ENCODE results near the gene NRXN3.

- TF ChIP-seq CTCF (conservative IDR thresholded peaks at IDR 0.05 in 1 of 2, IDR thresholded peaks at IDR 0.05 in 1 of 2; ENCODE audit: low read depth in 1 of 2, low read length in 2 of 2) (no peak), EZH2 (IDR thresholded peaks at IDR 0.05; ENCODE audit: low read length, missing control alignments) (no peak)
Observed at GRCh38 chr14:78469947-78470346, 299.8 kb downstream of the NRXN3 start.

Data from fibroblast of lung (primary cell).